ENCODE data around the gene COL1A1.

Gene COL1A1

GRCh38 chr17:50196036-50196435, 5.4 kb downstream of the COL1A1 start:
- no peak for TF ChIP-seq CTCF (IDR thresholded peaks at IDR 0.05)

GRCh38 chr17:50194934-50195865, 6.2 kb downstream of the COL1A1 start:
- no peak for TF ChIP-seq CTCF (IDR thresholded peaks at IDR 0.05)

DNA sequence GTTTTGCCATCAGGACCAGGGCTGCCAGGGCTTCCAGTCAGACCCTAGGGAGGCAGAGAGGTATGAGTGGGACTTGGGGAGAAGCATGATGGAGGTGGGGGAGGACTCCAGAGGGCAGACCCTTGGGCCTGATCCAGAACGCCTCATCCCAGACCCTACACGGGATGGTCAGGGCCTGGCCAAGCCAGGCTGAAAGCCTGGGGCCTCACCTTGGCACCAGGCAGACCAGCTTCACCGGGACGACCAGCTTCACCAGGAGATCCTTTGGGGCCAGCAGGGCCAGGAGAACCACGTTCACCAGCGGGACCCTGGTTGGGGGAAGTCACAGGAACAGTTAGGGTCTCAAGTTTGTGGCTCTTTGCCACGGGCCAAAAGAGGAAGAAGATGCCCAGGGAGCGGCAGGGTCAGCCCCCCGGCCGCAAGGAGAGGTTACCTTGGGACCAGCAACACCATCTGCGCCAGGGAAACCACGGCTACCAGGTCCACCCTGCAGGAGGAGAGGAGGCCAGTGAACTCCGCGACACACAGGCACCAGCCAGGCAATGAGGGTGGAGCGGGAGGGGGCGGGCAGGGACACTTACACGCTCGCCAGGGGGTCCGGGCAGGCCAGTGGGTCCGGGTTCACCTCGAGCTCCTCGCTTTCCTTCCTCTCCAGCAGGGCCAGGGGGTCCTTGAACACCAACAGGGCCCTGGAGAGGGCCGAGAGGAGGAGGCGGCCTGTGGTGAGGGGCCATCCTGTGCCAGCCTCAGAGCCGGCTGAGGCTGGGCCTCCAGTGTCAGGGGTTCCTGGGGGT, 7.1 kb downstream of the COL1A1 start:
- no peak for TF ChIP-seq CTCF (IDR thresholded peaks at IDR 0.05)

DNA sequence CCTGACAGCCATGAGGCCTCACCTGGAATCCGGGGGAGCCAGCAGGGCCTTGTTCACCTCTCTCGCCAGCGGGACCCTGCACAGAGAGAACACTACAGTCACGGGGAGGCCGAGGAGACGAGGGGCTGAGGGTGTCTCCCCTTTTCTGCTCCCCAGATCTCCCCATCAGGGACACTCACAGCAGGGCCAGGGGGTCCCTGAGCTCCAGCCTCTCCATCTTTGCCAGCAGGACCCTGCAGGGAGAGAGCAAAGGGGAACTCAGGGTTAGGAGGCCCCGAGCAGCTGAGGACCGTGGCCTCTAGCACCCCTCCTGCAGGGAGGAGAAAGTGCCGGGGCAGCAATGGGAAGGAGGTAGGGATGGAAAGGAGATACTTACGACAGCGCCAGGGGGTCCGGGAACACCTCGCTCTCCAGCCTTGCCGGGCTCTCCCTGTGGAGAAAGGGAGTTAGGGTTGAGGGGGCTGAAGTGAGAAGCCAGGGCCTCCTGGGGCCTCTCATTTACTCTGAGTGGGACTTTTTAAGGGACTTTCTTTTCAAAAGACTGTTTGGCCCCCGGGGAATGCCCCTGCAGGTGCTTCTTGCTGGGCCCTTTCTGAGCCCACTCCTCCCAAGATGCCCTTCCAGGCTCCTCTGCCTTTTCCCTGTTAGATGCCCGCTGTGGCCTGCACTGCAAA, 8.7 kb downstream of the COL1A1 start:
- no peak for TF ChIP-seq CTCF (IDR thresholded peaks at IDR 0.05)

- TF ChIP-seq CTCF (IDR thresholded peaks at IDR 0.05) = no peak
These were observed 9.2 kb downstream of the COL1A1 start for GRCh38 chr17:50192144-50192617.

- TF ChIP-seq CTCF (IDR thresholded peaks at IDR 0.05) = no peak
These were observed 9.9 kb downstream of the COL1A1 start for GRCh38 chr17:50191359-50192143.
